Esophagus (tissue), 2 donors: ENCODE results near the gene LRRIQ1. TPM values are rescaled to one million over a fixed set of nuclear protein-coding genes. Genes with fewer than 3 reads are reported as not detected.

ENCODE experiments used
- H3K27ac ChIP-seq, 2 donors: one replicate each; pipeline ENCODE4 v1.5.1; 2013; ENCODE audit warnings: low read depth in 2 of 2, mild to moderate bottlenecking in 2 of 2, inconsistent platforms in 1 of 2, low read length in 1 of 2, moderate library complexity in 1 of 2
- H3K27me3 ChIP-seq, 2 donors: one replicate each; pipeline ENCODE4 v1.6.1; 2013; ENCODE audit warnings: low read length in 2 of 2, control low read depth in 1 of 2, mild to moderate bottlenecking in 1 of 2; ENCODE audit not compliant: insufficient read depth in 2 of 2, control insufficient read depth in 1 of 2
- H3K36me3 ChIP-seq, 2 donors: one replicate each; pipeline ENCODE4 v1.6.1; 2013; ENCODE audit warnings: low read length in 1 of 2; ENCODE audit not compliant: control insufficient read depth in 2 of 2, insufficient read depth in 2 of 2
- H3K4me1 ChIP-seq, 2 donors: one replicate each; pipeline ENCODE4 v1.6.1; 2013; ENCODE audit warnings: low read length in 1 of 2; ENCODE audit not compliant: control insufficient read depth in 2 of 2, insufficient read depth in 2 of 2
- H3K4me3 ChIP-seq, 2 donors: one replicate each; pipeline ENCODE4 v1.5.1; 2013; ENCODE audit warnings: low read length in 2 of 2, mild to moderate bottlenecking in 2 of 2, low read depth in 1 of 2, moderate library complexity in 1 of 2
- H3K9me3 ChIP-seq, 2 donors: one replicate each; pipeline ENCODE4 v1.6.1; 2013; ENCODE audit warnings: mild to moderate bottlenecking in 2 of 2, low read depth in 1 of 2, low read length in 1 of 2, moderate library complexity in 1 of 2; ENCODE audit not compliant: control insufficient read depth in 2 of 2, insufficient read depth in 1 of 2
- WGBS, 2 donors: extraction: QIAGEN DNeasy Blood & Tissue Kit; methylation state at CpG; one replicate each; pipeline ENCODE4 v1.1.7; 2013; 5-methylcytosine and 5-hydroxymethylcytosine counted together
- polyA plus RNA-seq, 2 donors: library from polyadenylated mRNA; stranded (reverse); fragments of 200-250 nt; gene quantifications; one replicate each; pipeline ENCODE4 v1.2.3, GENCODE V29; 2013
- donor health status: healthy with polysubstance abuse.
- donor health status: Bipolar disorder and iron deficiency.

LRRIQ1 gene
- polyA plus RNA-seq, 2 donors, result 0.05 to 0.16 TPM

DNA sequence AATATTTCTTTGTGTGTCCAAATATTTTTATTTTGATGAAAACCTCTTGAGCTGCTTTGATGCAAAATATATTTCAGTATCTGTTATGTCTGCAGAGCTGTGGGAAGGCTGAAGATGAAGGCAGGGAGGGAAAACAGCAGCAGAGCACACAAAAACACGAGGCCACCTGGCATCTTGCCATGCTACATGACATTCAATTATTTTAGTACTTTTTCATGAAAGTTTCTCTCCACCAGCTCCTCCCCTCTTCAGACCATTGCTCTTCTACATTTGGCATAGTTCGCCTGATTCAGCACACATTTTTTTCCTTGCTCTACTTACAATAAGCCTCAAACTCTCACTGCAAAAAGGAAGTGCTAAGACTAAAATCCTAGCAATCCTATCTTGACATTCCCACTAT lies 239.2 kb downstream of the LRRIQ1 start:
- H3K27me3 ChIP-seq, result peaks cover 0 to 29% of the 10 kb centered on the region in 2 donors
- WGBS, 2 donors, result 9 to 15% methylated on average over 2 of the region's 2 CpGs

DNA sequence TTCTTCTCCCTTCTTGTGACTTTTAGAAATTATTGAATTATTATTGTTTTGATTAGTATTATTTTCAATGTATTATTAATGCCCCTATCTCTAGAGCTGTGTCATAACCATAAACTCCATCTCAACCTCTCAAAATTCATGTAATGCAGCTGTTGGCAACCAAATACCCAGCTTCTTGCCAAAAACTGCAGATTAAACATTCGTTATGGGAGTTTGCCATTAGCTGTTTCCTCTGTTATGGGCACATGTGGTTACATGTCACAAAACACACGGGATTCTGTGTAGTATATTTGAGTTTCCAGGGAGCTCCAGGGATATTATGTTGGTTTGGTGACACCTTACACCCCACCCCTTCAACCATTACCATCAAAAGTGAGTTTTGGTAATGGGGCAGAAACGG lies 241.0 kb downstream of the LRRIQ1 start:
- Histone ChIP-seq H3K36me3 (no peaks in the 10 kb centered on the region), H3K27ac (no peak overlapping the region), H3K4me1 (peaks cover 3 to 5% of the 10 kb centered on the region in 2 donors), H3K9me3 (peaks cover 0 to 16% of the 10 kb centered on the region in 2 donors), H3K4me3 (no peak overlapping the region), H3K27me3 (peaks cover 3 to 35% of the 10 kb centered on the region in 2 donors)
- 13% methylated on average over 3 of the region's 3 CpGs for WGBS, 2 donors

More for the DNA sequence above, 239.2 kb downstream of the LRRIQ1 start:
- Histone ChIP-seq H3K4me1 (peaks cover 3% of the 10 kb centered on the region in 2 donors), H3K27ac (no peak overlapping the region), H3K4me3 (no peak overlapping the region), H3K9me3 (peaks cover 0 to 16% of the 10 kb centered on the region in 2 donors), H3K36me3 (no peaks in the 10 kb centered on the region)

DNA sequence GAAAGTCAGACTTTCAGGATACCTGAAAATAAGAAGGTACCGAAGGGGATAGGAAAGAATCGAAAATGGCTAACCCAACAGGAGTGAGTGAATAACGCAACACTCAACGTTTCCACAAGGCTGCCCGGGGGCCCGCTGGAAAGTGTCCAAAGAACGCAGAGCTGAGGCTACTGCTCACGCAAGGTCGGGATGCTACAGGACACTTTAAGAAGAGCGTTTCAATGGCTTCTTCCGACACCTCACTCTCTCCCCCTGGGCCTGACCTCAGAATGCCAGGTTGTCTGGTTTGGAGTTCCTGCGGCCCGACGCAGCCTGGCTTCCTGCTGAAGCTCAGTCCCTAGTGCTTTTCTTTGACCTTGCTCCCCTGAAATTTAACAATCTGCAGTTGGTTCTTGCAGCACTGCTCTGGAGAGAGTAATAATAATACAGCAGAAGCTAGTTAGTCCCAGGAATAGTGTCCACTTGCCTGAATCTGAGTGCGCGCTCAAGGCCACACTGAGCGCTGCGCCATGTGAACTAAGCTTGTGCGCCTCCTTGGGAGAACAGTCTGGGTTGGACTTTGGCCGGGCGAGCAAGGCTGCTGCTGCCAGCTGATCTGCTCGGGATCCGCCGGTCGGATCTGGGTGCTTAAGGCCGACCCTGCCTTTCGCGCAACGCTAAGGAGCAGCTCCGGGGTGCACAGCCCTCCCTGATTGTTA lies 241.9 kb downstream of the LRRIQ1 start:
- WGBS, 2 donors, result 34 to 44% methylated on average over 30 of the region's 30 CpGs
- Histone ChIP-seq H3K27ac (no peak overlapping the region), H3K27me3 (peaks cover 3 to 29% of the 10 kb centered on the region in 2 donors), H3K9me3 (peaks cover 0 to 16% of the 10 kb centered on the region in 2 donors), H3K36me3 (no peaks in the 10 kb centered on the region), H3K4me1 (peaks cover 3 to 5% of the 10 kb centered on the region in 2 donors), H3K4me3 (no peak overlapping the region)

DNA sequence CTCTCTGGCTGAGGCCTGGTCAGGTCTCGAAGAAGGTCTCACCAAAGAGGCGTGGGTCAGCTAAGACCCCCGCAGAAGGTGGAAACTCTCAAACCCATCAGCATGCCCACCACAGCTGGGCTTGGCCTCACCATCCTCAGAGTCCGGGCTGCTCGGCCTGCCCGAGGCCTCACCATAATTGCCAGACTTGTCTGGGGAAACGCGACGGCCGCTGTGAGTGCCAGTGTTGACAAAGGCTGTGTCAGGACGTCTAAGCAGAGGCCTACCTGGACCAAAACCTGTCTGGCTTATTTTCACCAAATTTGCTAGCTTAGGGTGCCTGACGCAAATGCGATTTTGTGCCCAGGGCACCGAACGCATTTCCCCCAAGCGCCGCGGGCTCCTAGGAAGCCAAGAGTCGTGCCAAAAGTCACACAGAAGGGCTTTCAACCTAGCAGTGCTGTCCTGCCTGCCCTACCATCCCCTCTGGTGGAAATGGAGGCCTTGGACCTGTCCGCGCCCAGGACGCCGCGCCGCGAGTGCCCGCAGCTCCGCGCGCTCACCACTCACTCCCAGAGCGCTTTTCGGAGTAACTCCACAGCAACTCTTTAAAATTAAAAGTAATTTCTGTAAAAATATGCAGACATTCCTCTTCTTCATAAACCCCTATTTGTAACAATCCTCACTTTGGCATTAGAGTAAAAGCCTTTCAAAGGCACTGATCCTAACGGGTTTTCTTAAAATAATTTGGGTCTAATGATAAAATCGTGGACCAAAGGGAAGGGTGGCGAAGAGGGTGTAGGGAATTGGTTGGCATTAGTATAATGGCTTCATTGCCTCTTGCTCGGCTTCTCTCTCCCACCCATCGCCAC lies 242.7 kb downstream of the LRRIQ1 start:
- WGBS, 2 donors, result 41 to 48% methylated on average over 37 of the region's 37 CpGs
- Histone ChIP-seq H3K4me3 (no peak overlapping the region), H3K27me3 (peaks cover 7 to 29% of the 10 kb centered on the region in 2 donors)

DNA sequence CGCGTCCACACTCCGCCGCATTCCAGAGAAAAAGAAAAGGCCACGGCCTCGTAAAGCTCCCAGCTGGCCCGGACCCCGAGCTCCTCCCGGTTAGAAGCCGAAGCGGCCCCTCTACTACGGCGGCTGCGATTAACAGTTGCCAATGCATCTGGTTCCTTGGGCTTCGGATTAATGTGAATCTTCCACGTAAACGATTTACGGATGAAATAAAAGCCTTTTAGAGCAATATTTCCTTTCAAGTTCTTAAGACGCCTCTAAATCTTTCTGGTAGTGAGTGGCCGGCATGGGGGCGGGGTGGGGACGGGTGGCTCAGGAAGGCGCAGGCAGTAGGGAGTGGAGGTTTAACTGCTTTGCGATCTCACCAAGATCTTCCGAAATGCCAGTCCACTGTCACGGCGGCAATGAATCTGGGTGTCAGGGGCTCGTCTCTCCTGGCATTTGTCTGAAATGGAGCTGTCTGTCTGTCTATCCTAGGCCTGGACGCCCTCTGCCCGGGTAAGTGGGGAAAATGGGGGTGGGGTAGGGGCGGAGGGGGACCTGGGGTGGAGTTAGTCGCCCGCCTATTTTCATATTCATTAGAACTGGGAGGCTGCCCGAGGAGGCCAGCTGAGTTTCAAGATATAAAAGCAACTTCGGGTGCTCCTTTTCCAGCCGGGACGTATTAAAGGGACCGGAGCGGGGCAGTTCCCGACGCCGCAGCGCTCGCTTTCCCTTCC lies 243.5 kb downstream of the LRRIQ1 start:
- H3K36me3 ChIP-seq, result no peaks in the 10 kb centered on the region
- peaks cover 0 to 12% of the 10 kb centered on the region in 2 donors for H3K9me3 ChIP-seq
- peaks cover 7 to 28% of the 10 kb centered on the region in 2 donors for H3K27me3 ChIP-seq
- peak overlapping the region in 1 of 2 donors; percentile 51 for H3K4me3 ChIP-seq
- WGBS, 2 donors, result 9 to 10% methylated on average over 41 to 44 of the region's 44 CpGs
- no peak overlapping the region for H3K27ac ChIP-seq
- peaks cover 3 to 5% of the 10 kb centered on the region in 2 donors for H3K4me1 ChIP-seq

More for the DNA sequence above, 242.7 kb downstream of the LRRIQ1 start:
- Histone ChIP-seq H3K4me1 (peaks cover 3 to 5% of the 10 kb centered on the region in 2 donors), H3K36me3 (no peaks in the 10 kb centered on the region), H3K27ac (no peak overlapping the region), H3K9me3 (peaks cover 0 to 12% of the 10 kb centered on the region in 2 donors)

DNA sequence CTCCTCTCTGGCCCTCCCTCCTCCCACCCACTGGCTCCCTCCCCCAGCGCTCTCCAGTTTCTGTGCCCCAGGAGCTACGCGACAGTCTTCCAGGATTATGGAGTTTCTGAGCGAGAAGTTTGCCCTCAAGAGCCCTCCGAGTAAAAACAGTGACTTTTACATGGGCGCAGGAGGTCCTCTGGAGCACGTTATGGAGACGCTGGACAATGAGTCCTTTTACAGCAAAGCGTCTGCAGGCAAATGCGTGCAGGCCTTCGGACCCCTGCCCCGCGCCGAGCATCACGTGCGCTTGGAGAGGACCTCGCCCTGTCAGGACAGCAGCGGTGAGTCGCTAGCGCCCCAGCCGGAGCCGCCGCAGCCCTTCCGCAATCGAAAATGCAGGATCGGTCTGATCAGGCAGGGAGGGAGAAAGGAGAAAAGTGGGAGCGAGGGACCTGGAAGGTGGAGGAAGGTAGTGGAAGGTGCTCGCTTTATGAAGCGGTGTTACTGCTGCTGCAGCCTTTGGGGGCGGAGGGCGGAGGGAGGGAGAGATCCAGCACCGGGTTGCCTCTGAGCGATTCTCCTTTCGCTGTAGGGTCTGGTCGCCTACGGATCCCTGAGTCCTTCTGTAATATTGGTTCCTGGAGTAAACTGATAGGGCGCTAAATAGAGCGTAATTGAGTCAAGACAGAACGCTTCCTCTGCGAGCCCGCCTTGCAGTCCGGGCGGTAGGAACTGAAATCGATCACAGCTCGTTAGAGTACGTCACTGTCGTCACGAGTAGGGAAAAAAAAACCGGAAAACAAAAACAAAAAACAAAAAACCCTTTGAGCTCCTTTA lies 244.2 kb downstream of the LRRIQ1 start, which contains the start of gene ALX1:
Gene ALX1 (plus strand): TSS at position 56 of the 819 bp plus-strand sequence. CDS start 42 bp downstream, at position 98.
- Histone ChIP-seq H3K27me3 (peaks cover 7 to 28% of the 10 kb centered on the region in 2 donors), H3K9me3 (peaks cover 0 to 12% of the 10 kb centered on the region in 2 donors), H3K4me3 (peak within 1 kb of the TSS; percentile 35 to 51), H3K27ac (no peak within 1 kb of the TSS), H3K36me3 (no peaks in the 10 kb centered on the region), H3K4me1 (peaks cover 3 to 5% of the 10 kb centered on the region in 2 donors)
- 4% methylated on average over 49 of the region's 49 CpGs for WGBS, 2 donors

DNA sequence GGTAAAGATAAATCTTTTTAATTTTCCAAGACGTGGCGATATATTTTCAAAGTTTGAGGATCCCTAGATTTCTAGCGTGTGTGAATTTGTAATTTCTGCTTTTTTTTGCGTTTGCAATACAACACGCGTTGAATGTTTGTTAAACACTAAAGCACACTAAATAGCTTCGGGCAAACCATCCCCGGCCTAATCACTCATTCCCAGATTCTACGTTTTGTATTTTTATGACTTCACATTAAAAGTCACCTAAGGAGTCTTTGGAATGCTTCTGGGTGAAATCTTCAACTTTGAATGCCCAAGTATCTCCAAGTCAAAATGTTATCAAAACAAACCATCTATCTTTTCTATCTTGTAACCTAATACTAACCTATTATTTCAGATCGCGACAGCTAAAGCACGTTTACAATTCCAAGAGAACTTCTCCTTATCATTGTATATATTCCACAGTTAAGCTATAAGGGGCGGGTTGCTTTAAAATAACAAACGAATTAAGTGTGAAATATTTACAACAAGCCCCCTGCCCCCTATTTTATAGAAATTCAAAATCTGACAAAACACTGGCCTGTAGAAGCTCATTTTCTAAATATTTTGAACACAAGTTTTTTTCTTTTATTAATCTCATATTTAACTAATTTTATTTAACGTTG lies 245.0 kb downstream of the LRRIQ1 start:
- Histone ChIP-seq H3K4me3 (peak overlapping the region in 1 of 2 donors; percentile 51), H3K27me3 (peaks cover 7 to 28% of the 10 kb centered on the region in 2 donors), H3K36me3 (no peaks in the 10 kb centered on the region), H3K9me3 (peaks cover 0 to 12% of the 10 kb centered on the region in 2 donors), H3K4me1 (peaks cover 3 to 5% of the 10 kb centered on the region in 2 donors), H3K27ac (no peak overlapping the region)
- 10 to 12% methylated on average over 15 of the region's 15 CpGs for WGBS, 2 donors

DNA sequence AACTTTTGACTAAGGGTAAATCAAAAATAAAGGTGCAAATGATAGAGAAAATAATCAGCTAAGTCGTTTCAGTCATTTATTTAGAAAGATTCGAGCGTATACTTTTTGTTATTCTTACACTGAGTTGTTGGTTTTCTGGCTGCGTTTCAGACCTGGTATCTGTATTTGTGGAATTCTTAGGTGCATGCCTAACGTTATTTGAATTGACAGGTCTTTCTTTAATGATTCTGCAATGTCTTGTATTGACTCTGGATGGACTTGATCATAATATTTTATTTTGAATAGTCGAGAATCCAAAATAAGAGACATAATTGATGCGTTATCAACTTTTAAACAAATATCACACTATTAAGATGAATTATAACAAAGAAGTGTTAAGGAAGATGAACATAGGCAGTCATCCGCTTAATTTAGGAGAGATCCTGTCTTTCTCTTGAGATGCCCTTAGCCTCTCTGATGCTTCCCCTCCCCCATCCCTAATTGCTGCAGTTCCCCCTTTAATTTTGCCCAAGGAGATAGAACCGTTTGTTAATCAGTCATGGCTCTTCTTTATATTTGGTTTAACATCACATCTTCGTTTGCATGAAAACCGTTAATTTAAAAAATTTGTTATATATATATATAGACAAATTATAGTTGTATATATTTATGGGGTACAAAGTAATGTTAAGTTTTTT lies 245.6 kb downstream of the LRRIQ1 start:
- H3K4me1 ChIP-seq, result peaks cover 3 to 5% of the 10 kb centered on the region in 2 donors
- H3K27ac ChIP-seq, result no peak overlapping the region
- H3K9me3 ChIP-seq, result peaks cover 0 to 12% of the 10 kb centered on the region in 2 donors
- H3K4me3 ChIP-seq, result no peak overlapping the region
- no peaks in the 10 kb centered on the region for H3K36me3 ChIP-seq
- 10 to 16% methylated on average over 11 of the region's 11 CpGs for WGBS, 2 donors
- H3K27me3 ChIP-seq, result peaks cover 7 to 27% of the 10 kb centered on the region in 2 donors
